NCI-H69 (cell line): ENCODE results near the gene WNT3A.
A peak's percentile ranks its signal among the peaks of the same experiment; 100 is the strongest.
"Not testable (repeated sequence)": the region's sequence is repeated elsewhere in the genome, so short reads cannot be mapped to it uniquely, and the experiment has no call there.

Source experiments
- DNase-seq: peaks from one replicate; lab custom pipeline; 2025; lab: John Stamatoyannopoulos, UW

The WNT3A gene

GRCh38 chr1:228006786-228007048 lies at the start of gene WNT3A:
TSS of gene WNT3A (plus strand) at chr1:228006998. CDS start at chr1:228007129, 131 bp downstream.
- no peak for DNase-seq

GRCh38 chr1:227958617-227959324 lies 48.0 kb upstream of the WNT3A start:
- no peak for DNase-seq

GRCh38 chr1:227959325-227959860 lies 47.4 kb upstream of the WNT3A start:
- DNase-seq, result no peak

- no peak for DNase-seq
Observed at GRCh38 chr1:227961651-227962466, 44.9 kb upstream of the WNT3A start.

- not testable (repeated sequence) for DNase-seq
Observed at GRCh38 chr1:227966733-227967132, 40.1 kb upstream of the WNT3A start.

- DNase-seq, result not testable (repeated sequence)
Observed at GRCh38 chr1:227967815-227968214, 39.0 kb upstream of the WNT3A start.

GRCh38 chr1:227970076-227970995 lies 36.5 kb upstream of the WNT3A start:
- not testable (repeated sequence) for DNase-seq

GRCh38 chr1:227971216-227971615 lies 35.6 kb upstream of the WNT3A start:
- DNase-seq, result not testable (repeated sequence)

- DNase-seq, result not testable (repeated sequence)
Observed at GRCh38 chr1:227971643-227972282, 35.0 kb upstream of the WNT3A start.

- not testable (repeated sequence) for DNase-seq
Observed at GRCh38 chr1:227972283-227972679, 34.5 kb upstream of the WNT3A start.

GRCh38 chr1:227972843-227973374 lies 33.9 kb upstream of the WNT3A start:
- peak; percentile 30 for DNase-seq

- not testable (repeated sequence) for DNase-seq
Observed at GRCh38 chr1:227973724-227974288, 33.0 kb upstream of the WNT3A start.

GRCh38 chr1:227975583-227976283 lies 31.1 kb upstream of the WNT3A start:
- DNase-seq, result not testable (repeated sequence)

GRCh38 chr1:227987181-227987580 lies 19.6 kb upstream of the WNT3A start:
- no peak for DNase-seq

GRCh38 chr1:227994632-227995300 lies 12.0 kb upstream of the WNT3A start:
- no peak for DNase-seq

- DNase-seq, result no peak
Observed at GRCh38 chr1:227996187-227996950, 10.4 kb upstream of the WNT3A start.

GRCh38 chr1:227998374-227999055 lies 8.3 kb upstream of the WNT3A start:
- no peak for DNase-seq
